ENCODE data around the gene MEP1A. TPM values are rescaled to one million over a fixed set of nuclear protein-coding genes. Genes with fewer than 3 reads are reported as not detected.

Gene MEP1A
- total and polyA plus RNA-seq, 2 of the 13 experiments (the other 11 are each of a cell fraction or from before 2014, with no cell fraction given): 0.24 to 0.83 TPM

GRCh38 chr6:46848684-46849360 is 55.6 kb downstream of the MEP1A start (continued):
- TF ChIP-seq NFE2L2 (IDR thresholded peaks at IDR 0.05; ENCODE audit: low read length): no peak
- peak; percentile 17; the same call in 1 of the 2 replicates for TF ChIP-seq RARA (CRISPR knock-in tag; IDR thresholded peaks at IDR 0.05)
- peak; percentile 71 for TF ChIP-seq BCL6 (CRISPR knock-in tag; IDR thresholded peaks at IDR 0.05)
- 0 out of 2 replicates have a peak, but pooled peaks have one; percentile 15 for TF ChIP-seq NR2F2 (IDR thresholded peaks at IDR 0.05; ENCODE audit: borderline replicate concordance, low read depth)
- no peak for TF ChIP-seq ZNF674 (CRISPR knock-in tag; IDR thresholded peaks at IDR 0.05; ENCODE audit: low read depth)
- TF ChIP-seq MTF2 (CRISPR knock-in tag; IDR thresholded peaks at IDR 0.05; ENCODE audit: borderline replicate concordance): peak; percentile 99
- no peak for TF ChIP-seq CC2D1A (CRISPR knock-in tag; IDR thresholded peaks at IDR 0.05)
- no peak for TF ChIP-seq IRX3 (CRISPR knock-in tag; IDR thresholded peaks at IDR 0.05; ENCODE audit: borderline replicate concordance, low read depth)
- no peak for TF ChIP-seq ZNF577 (CRISPR knock-in tag; IDR thresholded peaks at IDR 0.05; ENCODE audit: borderline replicate concordance, low read depth)
- peak; percentile 32; the same call in 1 of the 2 replicates for TF ChIP-seq JUND (CRISPR knock-in tag; IDR thresholded peaks at IDR 0.05)
- TF ChIP-seq THAP11 (CRISPR knock-in tag; IDR thresholded peaks at IDR 0.05): peak; percentile 65; the same call in 1 of the 2 replicates
- TF ChIP-seq ZNF609 (CRISPR knock-in tag; IDR thresholded peaks at IDR 0.05; ENCODE audit: borderline replicate concordance): peak; percentile 29; the same call in 1 of the 2 replicates
- no peak for TF ChIP-seq MZF1 (CRISPR knock-in tag; IDR thresholded peaks at IDR 0.05; ENCODE audit: borderline replicate concordance)
- TF ChIP-seq TARDBP (CRISPR knock-in tag; IDR thresholded peaks at IDR 0.05): peak; percentile 67; the same call in 1 of the 2 replicates
- no peak; the same call in 1 of the 2 replicates for TF ChIP-seq HNF4G (IDR thresholded peaks at IDR 0.05; ENCODE audit: borderline replicate concordance, low read depth, low read length)
- no peak for TF ChIP-seq HNF4G (CRISPR knock-in tag; IDR thresholded peaks at IDR 0.05; ENCODE audit: borderline replicate concordance, low read depth)
- TF ChIP-seq ARID3A (IDR thresholded peaks at IDR 0.05; ENCODE audit: low read depth, low read length): peak; percentile 24; the same call in 1 of the 2 replicates
- 0 out of 2 replicates have a peak, but pooled peaks have one; percentile 31 for TF ChIP-seq ZNF747 (CRISPR knock-in tag; IDR thresholded peaks at IDR 0.05; ENCODE audit: borderline replicate concordance)
- peak; percentile 70; the same call in 1 of the 2 replicates for TF ChIP-seq ZSCAN5A (CRISPR knock-in tag; IDR thresholded peaks at IDR 0.05; ENCODE audit: borderline replicate concordance)
- TF ChIP-seq ETV5 (CRISPR knock-in tag; IDR thresholded peaks at IDR 0.05; ENCODE audit: borderline replicate concordance): peak; percentile 59
- no peak for TF ChIP-seq SRSF4 (IDR thresholded peaks at IDR 0.05; ENCODE audit: low read depth, low read length, poor library complexity, severe bottlenecking)
- TF ChIP-seq ZNF589 (CRISPR knock-in tag; conservative IDR thresholded peaks at IDR 0.05): no peak

Data from HepG2 (cell line).